C4-2B (cell line): ENCODE results near the gene ELF1.

Experiments
- H3K27ac ChIP-seq: fragments of 450-650 bp; 2 replicates; pipeline ENCODE4 v1.5.1; 2017
- ZFX ChIP-seq: fragments of 450-650 bp; IDR thresholded peaks from 2 replicates; pipeline ENCODE4 v1.6.1; 2017
- TF ChIP-seq, protein P1 (sequence below): fragments of 450-650 bp; conservative IDR thresholded peaks from 2 replicates; pipeline ENCODE4 v1.5.1; 2017; ENCODE audit warnings: mild to moderate bottlenecking

The ELF1 gene

DNA sequence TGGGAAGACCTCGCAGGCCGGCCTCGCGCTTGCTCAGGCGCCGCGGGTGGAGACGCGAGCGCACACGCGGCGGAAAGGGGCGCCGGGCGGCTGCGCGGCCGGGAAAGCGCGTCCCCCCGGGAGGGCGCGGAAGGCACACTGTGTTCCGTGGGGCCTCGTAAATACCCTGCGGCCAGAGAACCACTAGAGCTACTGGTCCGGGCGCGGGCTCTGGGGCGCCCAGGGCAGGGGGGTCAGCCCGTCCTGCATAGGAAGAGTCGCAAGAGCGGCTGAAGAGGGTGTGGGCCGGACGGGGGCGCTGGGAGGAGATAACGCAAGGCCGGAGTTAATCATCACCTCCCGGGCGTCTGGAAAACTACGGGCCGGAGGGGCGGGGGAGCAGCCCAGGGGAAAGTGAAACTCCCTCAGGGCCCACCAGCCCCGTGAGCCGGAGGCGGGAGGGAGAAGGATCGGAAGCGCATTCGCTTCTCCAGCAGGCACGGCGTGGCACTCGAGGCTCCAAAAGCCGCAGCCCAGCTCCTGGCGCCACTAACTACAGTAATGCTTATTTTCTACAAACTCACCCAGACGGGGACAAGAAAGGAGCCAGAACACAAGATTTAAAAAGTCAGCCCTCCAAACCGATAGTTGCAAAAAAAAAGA lies 41.1 kb upstream of the ELF1 start:
- TF ChIP-seq, protein P1, sequence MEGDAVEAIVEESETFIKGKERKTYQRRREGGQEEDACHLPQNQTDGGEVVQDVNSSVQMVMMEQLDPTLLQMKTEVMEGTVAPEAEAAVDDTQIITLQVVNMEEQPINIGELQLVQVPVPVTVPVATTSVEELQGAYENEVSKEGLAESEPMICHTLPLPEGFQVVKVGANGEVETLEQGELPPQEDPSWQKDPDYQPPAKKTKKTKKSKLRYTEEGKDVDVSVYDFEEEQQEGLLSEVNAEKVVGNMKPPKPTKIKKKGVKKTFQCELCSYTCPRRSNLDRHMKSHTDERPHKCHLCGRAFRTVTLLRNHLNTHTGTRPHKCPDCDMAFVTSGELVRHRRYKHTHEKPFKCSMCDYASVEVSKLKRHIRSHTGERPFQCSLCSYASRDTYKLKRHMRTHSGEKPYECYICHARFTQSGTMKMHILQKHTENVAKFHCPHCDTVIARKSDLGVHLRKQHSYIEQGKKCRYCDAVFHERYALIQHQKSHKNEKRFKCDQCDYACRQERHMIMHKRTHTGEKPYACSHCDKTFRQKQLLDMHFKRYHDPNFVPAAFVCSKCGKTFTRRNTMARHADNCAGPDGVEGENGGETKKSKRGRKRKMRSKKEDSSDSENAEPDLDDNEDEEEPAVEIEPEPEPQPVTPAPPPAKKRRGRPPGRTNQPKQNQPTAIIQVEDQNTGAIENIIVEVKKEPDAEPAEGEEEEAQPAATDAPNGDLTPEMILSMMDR, result peak; percentile 54
- peak; percentile 79 for TF ChIP-seq ZFX
- H3K27ac ChIP-seq, result peak overlapping the region; percentile 93

DNA sequence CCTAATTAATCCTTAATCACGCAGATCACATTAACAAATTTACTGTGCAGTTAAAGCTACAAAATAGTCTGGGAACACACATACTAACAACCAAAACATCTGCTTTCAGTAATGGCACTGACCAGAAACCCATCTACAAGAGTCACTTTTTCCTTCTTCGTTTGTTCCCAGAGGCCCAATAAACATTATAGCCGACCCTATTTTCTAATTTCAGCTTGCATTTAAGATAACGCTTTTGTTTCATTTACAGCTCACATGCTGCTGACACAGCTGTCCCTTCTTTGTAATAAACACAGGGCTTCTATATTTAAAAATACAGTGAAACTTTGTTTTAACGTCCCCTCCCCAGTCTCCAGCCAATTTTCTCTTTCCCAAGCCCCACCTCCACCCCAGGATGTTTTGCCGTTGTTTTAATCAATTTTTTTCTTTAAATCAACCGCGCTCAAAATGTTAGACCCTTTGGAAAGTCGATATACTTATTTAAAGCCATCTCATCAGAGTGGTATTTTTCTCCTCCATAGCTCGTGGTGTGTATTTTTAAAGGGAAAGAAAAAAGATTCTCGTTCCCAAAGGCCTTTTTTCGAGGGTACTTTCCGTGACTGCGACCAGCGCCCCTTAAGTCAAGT lies 40.5 kb upstream of the ELF1 start:
- H3K27ac ChIP-seq, result peak overlapping the region; percentile 93
- no peak for TF ChIP-seq ZFX
- TF ChIP-seq, protein P1, result no peak

DNA sequence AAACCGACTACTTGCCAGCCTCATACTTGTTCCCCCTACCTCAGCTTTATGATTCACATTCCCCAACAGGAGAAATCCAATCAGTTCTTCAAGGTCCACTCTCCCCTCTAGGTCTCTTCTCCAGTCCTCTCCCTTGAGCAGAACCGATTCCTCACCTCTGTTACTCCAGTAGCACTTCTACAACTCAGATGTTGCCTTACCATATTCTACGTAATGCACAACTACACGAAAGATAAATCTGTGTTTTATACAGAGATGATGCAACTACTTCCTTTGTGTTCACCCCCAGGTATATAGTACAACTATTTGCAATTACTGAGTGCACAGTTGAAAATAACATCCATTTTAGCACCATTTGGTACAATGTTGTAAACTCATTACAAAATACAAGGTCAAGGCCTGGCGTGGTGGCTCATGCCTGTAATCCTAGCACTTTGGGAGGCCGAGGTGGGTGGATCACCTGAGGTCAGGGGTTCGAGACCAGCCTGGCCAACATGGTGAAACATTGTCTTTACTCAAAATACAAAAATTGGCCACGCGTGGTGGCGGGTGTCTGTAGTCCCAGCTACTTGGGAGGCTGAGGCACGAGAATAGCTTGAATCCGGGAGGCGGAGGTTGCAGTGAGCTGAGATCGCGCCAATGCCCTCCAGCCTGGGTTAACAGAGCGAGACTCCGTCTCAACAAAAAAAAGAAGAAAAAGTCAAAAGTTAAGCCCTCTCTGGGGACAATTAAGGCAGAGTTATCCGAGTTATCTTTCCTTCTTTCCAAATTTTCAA lies 39.4 kb upstream of the ELF1 start:
- TF ChIP-seq ZFX, result no peak
- TF ChIP-seq, protein P1, result no peak
- H3K27ac ChIP-seq, result peak overlapping the region; percentile 28; the same call in 1 of the 2 replicates

DNA sequence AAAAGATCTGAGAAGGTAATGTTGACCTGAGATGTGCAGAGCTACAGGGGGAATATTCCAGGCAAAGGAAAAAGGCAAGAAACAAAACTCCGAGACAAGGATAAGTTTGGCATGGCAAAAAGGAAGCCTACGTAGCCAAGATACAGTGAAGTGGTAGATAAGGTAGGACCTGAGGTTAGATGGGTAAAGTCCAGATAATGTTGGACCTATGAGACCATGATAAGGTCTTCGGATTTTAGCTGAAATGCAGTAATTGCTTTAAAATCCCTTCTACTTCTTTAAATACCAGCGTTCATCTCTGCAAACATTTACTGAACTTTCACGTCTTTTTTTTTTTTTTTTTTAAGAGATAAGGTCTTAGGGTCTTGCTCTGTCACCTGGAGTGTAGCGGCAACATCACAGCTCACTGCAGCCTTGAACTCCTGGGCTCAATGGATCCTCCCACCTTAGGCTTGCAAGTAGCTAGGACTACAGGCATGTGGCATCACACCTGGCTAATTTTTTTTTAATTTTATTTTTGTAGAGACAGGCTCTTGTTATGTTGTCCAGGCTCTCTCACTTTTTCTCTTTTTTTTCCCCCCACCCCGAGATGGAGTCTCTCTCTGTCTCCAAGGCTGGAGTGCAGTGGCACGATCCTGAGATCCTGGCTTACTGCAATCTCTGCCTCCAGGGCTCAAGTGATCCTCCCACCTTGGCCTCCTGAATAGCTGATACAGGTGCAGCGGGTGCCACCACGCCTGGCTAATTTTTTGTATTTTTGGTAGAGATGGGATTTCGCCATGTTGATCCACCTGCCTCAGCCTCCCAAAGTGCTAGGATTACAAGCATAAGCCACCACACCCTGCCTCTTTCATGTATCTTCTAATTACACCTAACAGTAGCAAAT lies 38.0 kb upstream of the ELF1 start:
- TF ChIP-seq, protein P1, result no peak
- no peak for TF ChIP-seq ZFX
- H3K27ac ChIP-seq, result no peak overlapping the region

DNA sequence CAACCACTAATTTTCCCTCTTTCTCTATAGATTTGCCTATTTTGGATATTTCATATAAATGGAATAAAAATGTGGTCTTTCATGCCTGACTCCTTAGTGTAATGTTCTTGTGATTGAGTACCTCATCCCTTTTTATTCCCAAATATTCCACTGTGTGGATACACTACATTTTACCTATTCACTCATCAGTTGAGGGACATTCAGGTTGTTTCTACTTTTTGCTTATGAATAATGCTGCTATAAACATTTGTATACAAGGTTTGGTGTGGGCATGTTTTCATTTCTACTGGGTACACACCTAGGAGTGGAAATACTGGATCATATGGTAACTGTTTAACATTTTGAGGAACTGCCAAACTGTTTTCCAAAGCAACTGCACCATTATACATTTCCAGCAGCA lies 37.1 kb upstream of the ELF1 start:
- no peak for TF ChIP-seq ZFX
- TF ChIP-seq, protein P1, result no peak
- no peak overlapping the region for H3K27ac ChIP-seq

DNA sequence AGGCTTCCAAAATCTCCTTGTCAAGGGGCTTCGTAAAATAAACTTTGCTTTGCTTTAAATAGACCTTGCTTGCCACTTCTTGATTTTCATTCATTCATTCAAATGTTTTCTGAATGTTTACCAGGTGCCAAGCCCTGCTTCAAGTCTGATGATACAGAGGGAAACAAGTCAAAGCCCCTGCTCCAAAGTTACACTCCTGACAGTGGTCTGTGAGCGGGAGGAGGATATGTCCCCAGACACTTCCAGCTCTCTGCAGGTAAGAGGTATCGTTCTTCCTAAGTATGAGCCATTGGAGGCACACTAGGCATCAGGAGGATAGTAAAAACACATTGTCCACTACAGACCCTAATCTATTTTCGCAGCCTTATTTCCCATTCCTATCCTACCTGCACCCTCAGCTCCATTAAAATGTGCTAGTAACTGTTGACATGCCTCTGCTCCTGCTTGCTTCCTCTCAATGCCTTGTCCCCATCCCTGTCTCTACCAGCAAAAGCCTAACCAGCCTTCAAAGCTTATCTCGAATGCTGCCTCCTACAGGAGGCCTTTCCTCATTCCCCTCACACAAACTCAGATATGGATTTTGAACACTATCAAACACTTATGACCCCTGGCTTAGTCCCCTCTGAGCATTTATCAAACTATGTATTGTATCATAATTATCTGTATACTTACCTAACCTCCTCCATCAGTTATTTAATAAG lies 36.0 kb upstream of the ELF1 start:
- no peak overlapping the region for H3K27ac ChIP-seq
- TF ChIP-seq ZFX, result no peak
- TF ChIP-seq, protein P1, result no peak
